Upper lobe of left lung (tissue), 6 donors: ENCODE data around the gene LPCAT3. TPM values are rescaled to one million over a fixed set of nuclear protein-coding genes. Genes with fewer than 3 reads are reported as not detected.

Experiments
- ATAC-seq, 2 donors: fragments of 200-7000 bp; cut with Tn5 transposase; one replicate each; pipeline ENCODE4 v1.9.1; 2022; ENCODE audit warnings: mild to moderate bottlenecking in 2 of 2, moderate library complexity in 2 of 2; ENCODE audit not compliant: low FRiP score in 2 of 2
- DNase-seq, 2 donors: peaks; one replicate each; pipeline ENCODE4 v3.0.0-alpha.2; 2019 to 2020
- H3K27ac ChIP-seq, 4 donors: fragments of 200-600 bp; sonication (generic); one replicate each; pipeline ENCODE4 v1.5.1; 2016 to 2019
- H3K27me3 ChIP-seq, 4 donors: fragments of 200-600 bp; sonication (generic); one replicate each; pipeline ENCODE4 v1.5.1; 2017 to 2019
- H3K36me3 ChIP-seq, 4 donors: fragments of 200-600 bp; sonication (generic); one replicate each; pipeline ENCODE4 v1.5.1; 2016 to 2019
- H3K4me1 ChIP-seq, 4 donors: fragments of 200-600 bp; sonication (generic); one replicate each; pipeline ENCODE4 v1.5.1; 2018 to 2019
- H3K4me3 ChIP-seq, 4 donors: fragments of 200-600 bp; sonication (generic); one replicate each; pipeline ENCODE4 v1.5.1; 2017 to 2019; ENCODE audit warnings: mild to moderate bottlenecking in 2 of 4, moderate library complexity in 1 of 4
- H3K9me3 ChIP-seq, 4 donors: fragments of 200-600 bp; sonication (generic); one replicate each; pipeline ENCODE4 v1.5.1; 2018 to 2019
- EP300 ChIP-seq, 4 donors: sonication (generic); formaldehyde crosslinking; IDR thresholded peaks; one replicate each; pipeline ENCODE4 v1.5.1; 2017; ENCODE audit warnings: antibody characterized with exemption in 4 of 4, control low read depth in 2 of 4
- POLR2A ChIP-seq, 4 donors: fragments of 450-650 bp; IDR thresholded peaks; one replicate each; pipeline ENCODE4 v1.5.1; 2016 to 2017; ENCODE audit warnings: antibody characterized with exemption in 4 of 4, mild to moderate bottlenecking in 2 of 4
- POLR2AphosphoS5 ChIP-seq, 2 donors: sonication (generic); formaldehyde crosslinking; IDR thresholded peaks; one replicate each; pipeline ENCODE4 v1.5.1; 2017; ENCODE audit warnings: antibody characterized with exemption in 2 of 2
- WGBS, 2 donors: methylation state at CpG; one replicate each; pipeline ENCODE4 v1.1.5; 2017 to 2018; 5-methylcytosine and 5-hydroxymethylcytosine counted together
- total RNA-seq, 6 donors: library from RNA; depleted of rRNA in 4 of 6; stranded (reverse); fragments of >200 nt in 4 of 6; gene quantifications; one replicate each; pipeline versions ENCODE4 v1.1.0 to v1.2.1, GENCODE V29; 2016 to 2021
- TF ChIP-seq, protein P1 (sequence below), 6 experiments: fragments of 450-650 bp in 4 of 6; fragments of 200-600 bp in 2 of 6; sonication (generic) in 2 of 6; IDR thresholded peaks; one replicate each; pipeline ENCODE4 v1.5.1; 2016 to 2019; ENCODE audit warnings: antibody characterized with exemption in 6 of 6
- donor health status: DM: no; HTN: no; CAD: no; lungs with moderate emphysema.
- donor health status: DM: no; HTN: yes; CAD: no; lungs with severe emphysema.

Gene LPCAT3
- total RNA-seq, 6 donors from 2014 or later = 56.3 to 110 (median 84.1) TPM

DNA sequence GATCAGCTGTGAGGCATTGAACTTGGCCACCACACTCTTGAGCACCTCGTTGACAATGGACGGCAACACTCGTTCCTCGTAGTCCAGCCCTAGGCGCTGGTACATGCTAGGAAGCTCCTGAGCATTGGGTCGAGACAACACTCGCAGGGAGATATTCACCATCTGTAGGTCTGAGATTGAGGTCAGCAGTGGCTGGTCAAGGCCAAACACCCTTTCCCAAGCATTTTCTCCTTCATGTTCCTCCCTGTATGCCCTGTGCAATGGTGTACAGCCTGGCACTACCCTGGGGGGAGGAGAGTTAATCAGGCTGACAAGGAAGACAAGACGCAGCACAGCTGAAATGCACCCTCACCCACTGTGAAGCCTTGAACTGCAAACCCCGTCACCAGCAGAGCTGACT, 49.9 kb downstream of the LPCAT3 start:
- H3K27me3 ChIP-seq = no peaks in the 10 kb centered on the region
- H3K9me3 ChIP-seq = no peaks in the 10 kb centered on the region
- ATAC-seq (no peak), DNase-seq (no peak)
- TF ChIP-seq EP300 (IDR thresholded peaks at IDR 0.05) (no peak), POLR2A (IDR thresholded peaks at IDR 0.05) (no peak), POLR2AphosphoS5 (IDR thresholded peaks at IDR 0.05) (no peak)
- TF ChIP-seq, protein P1, sequence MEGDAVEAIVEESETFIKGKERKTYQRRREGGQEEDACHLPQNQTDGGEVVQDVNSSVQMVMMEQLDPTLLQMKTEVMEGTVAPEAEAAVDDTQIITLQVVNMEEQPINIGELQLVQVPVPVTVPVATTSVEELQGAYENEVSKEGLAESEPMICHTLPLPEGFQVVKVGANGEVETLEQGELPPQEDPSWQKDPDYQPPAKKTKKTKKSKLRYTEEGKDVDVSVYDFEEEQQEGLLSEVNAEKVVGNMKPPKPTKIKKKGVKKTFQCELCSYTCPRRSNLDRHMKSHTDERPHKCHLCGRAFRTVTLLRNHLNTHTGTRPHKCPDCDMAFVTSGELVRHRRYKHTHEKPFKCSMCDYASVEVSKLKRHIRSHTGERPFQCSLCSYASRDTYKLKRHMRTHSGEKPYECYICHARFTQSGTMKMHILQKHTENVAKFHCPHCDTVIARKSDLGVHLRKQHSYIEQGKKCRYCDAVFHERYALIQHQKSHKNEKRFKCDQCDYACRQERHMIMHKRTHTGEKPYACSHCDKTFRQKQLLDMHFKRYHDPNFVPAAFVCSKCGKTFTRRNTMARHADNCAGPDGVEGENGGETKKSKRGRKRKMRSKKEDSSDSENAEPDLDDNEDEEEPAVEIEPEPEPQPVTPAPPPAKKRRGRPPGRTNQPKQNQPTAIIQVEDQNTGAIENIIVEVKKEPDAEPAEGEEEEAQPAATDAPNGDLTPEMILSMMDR (IDR thresholded peaks at IDR 0.05) = no peak
- H3K4me1 ChIP-seq = peaks cover 32 to 48% (median 40%) of the 10 kb centered on the region in 4 donors
- H3K4me3 ChIP-seq = no peak overlapping the region
- 83 to 87% methylated on average over 9 of the region's 9 CpGs for WGBS, 2 donors
- H3K27ac ChIP-seq = no peak overlapping the region
- peaks cover 8 to 38% (median 35%) of the 10 kb centered on the region in 4 donors for H3K36me3 ChIP-seq

DNA sequence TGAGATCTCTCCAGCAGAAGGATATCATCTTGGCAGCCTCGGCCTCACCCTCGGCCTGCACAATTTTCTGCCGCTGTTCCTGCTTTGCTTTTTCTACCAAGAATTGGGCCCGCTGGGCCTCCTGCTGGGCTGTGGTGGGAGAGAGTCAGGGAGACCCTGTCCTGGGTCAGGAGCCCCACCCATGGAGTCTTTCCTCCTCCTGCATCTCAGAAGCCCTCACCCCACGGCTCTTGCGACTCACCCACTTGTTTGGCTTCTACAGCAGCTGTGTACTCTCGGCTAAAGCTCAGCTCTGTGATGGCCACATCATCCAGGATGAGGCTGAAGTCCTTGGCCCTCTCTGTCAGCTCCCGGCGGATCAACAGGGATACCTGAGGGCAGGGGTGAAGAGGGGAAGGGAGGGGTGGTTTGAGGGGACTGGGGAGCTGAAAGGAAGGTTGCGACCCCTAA, 50.6 kb downstream of the LPCAT3 start:
- H3K9me3 ChIP-seq = no peaks in the 10 kb centered on the region
- 93 to 94% methylated on average over 10 of the region's 10 CpGs for WGBS, 2 donors
- no peak overlapping the region for H3K4me3 ChIP-seq
- no peak for DNase-seq
- H3K27me3 ChIP-seq = no peaks in the 10 kb centered on the region
- ATAC-seq = no peak
- peak overlapping the region in 1 of 4 donors; percentile 13 for H3K27ac ChIP-seq
- peaks cover 8 to 38% (median 35%) of the 10 kb centered on the region in 4 donors for H3K36me3 ChIP-seq
- no peak for TF ChIP-seq POLR2A (IDR thresholded peaks at IDR 0.05)
- no peak for TF ChIP-seq POLR2AphosphoS5 (IDR thresholded peaks at IDR 0.05)
- no peak for TF ChIP-seq EP300 (IDR thresholded peaks at IDR 0.05)
- TF ChIP-seq, protein P1 (IDR thresholded peaks at IDR 0.05) = no peak
- peaks cover 32 to 50% (median 42%) of the 10 kb centered on the region in 4 donors for H3K4me1 ChIP-seq

- Histone ChIP-seq H3K4me1 (peaks cover 34 to 51% (median 47%) of the 10 kb centered on the region in 4 donors), H3K27me3 (no peaks in the 10 kb centered on the region), H3K9me3 (no peaks in the 10 kb centered on the region), H3K36me3 (peaks cover 8 to 38% (median 35%) of the 10 kb centered on the region in 4 donors), H3K4me3 (no peak overlapping the region), H3K27ac (no peak overlapping the region)
- WGBS, 2 donors = 77 to 89% methylated on average over 7 of the region's 7 CpGs
- no peak for ATAC-seq
- DNase-seq = no peak
- no peak for TF ChIP-seq POLR2A (IDR thresholded peaks at IDR 0.05)
- no peak for TF ChIP-seq POLR2AphosphoS5 (IDR thresholded peaks at IDR 0.05)
- TF ChIP-seq EP300 (IDR thresholded peaks at IDR 0.05) = no peak
- TF ChIP-seq, protein P1 (IDR thresholded peaks at IDR 0.05) = no peak
These were observed 51.9 kb downstream of the LPCAT3 start for GRCh38 chr12:6966351-6966750.

- no peak for DNase-seq
- H3K27me3 ChIP-seq = no peaks in the 10 kb centered on the region
- TF ChIP-seq EP300 (IDR thresholded peaks at IDR 0.05) (no peak), POLR2AphosphoS5 (IDR thresholded peaks at IDR 0.05) (no peak), POLR2A (IDR thresholded peaks at IDR 0.05) (no peak)
- TF ChIP-seq, protein P1 (IDR thresholded peaks at IDR 0.05) = no peak
- no peak overlapping the region for H3K4me3 ChIP-seq
- 83 to 89% methylated on average over 4 of the region's 4 CpGs for WGBS, 2 donors
- H3K27ac ChIP-seq = peak overlapping the region; percentile 10 to 96 (median 51)
- H3K9me3 ChIP-seq = no peaks in the 10 kb centered on the region
- peaks cover 8 to 38% (median 35%) of the 10 kb centered on the region in 4 donors for H3K36me3 ChIP-seq
- no peak for ATAC-seq
- H3K4me1 ChIP-seq = peaks cover 39 to 55% (median 51%) of the 10 kb centered on the region in 4 donors
These were observed 52.6 kb downstream of the LPCAT3 start for GRCh38 chr12:6965714-6966113.
